ENCODE results near the gene PNP. TPM values are rescaled to one million over a fixed set of nuclear protein-coding genes. Genes with fewer than 3 reads are reported as not detected.

The PNP gene
- total and polyA plus RNA-seq, 2 donors (not counting 3 experiments of a cell fraction or from before 2014, with no cell fraction given) = 245 to 271 TPM

DNA sequence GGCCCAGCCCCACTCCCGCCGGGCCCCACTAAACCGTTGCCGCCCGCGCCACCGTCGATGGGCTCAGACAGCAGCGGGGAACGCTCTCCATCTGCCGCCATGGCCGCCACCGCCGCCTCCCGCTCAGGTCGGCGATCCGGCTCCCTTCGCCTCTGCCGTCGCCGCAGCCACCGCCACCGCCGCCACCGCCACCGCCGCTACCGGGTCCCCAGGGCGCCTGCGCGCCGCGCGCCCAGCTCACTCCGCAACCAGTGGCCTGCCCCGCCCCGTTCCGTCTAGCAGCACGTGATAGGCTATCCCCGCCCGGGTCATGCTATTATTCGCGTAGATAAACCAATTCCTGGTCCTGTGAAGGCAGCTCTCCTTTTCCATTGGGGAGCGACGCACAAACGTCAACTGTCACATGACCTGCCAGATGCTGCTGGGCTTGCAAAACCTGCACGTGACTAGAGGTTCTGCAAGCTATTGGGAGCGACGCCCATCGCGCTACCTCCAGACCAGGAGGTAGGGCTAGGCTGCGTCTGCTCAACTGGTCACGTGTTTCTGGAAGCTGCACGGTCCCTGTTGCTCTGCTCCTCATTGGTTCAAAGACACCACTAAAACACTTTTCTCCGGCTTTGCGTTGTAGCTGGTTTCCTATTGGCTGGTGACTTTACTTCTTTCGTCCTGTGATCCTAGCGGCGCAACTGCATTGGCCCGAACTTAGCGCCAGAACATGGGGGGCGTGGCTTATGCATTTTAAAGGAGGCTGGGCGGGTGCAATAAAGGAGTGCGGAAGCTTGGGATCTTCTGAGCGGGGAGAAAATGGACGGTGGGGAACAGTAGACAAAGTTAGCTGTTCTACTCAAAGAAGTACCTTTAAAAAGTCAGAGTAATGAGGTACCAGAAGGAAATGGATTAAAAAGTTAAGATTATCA is 7.7 kb upstream of the PNP start, which contains the start of gene PIP4P1:
Gene PIP4P1, minus strand, starts transcription at position 210 of the 917 bp plus-strand sequence. Its CDS starts 109 bp downstream, at position 101.
- peak within 1 kb of the TSS; percentile 43 to 78 (median 66) for H3K4me3 ChIP-seq (replicated peaks in 1 of 3; ENCODE audit: insufficient read depth in 1 of 3, low read depth in 1 of 3, low read length in 3 of 3)
- peak within 1 kb of the TSS; percentile 74 for H2AFZ ChIP-seq (ENCODE audit: low read depth, low read length)
- peaks cover 20% of the 10 kb centered on the region for H3K79me2 ChIP-seq (ENCODE audit: control insufficient read depth, insufficient read depth, low read length)
- H3K4me2 ChIP-seq (ENCODE audit: insufficient read depth, low read length) = peak within 1 kb of the TSS; percentile 84
- peak within 1 kb of the TSS; percentile 76 for H3K9ac ChIP-seq (replicated peaks; ENCODE audit: extremely low read depth, insufficient read depth, low read length)
- ChIA-PET CTCF (interaction anchor here (0.8 to 1.5 kb wide), 9 partner anchors 11 to 145 kb away, joined by 3 to 16 read pairs (median 3); partner anchors contain the start of gene PARP2), POLR2A (interaction anchor here (0.6 to 2.4 kb wide), 5 partner anchors 9 to 119 kb away, joined by 3 to 36 read pairs (median 4); partner anchors contain the start of genes PARP2, PNP and TEP1)
- dilution Hi-C loops (cut with MboI; ENCODE audit: extremely low pct_ligation_motif_present, low sequenced_read_pairs) = no loop called here
- BruUV-seq (replicated peaks) = no TSS peak
- no peaks in the 10 kb centered on the region for H3K9me1 ChIP-seq (replicated peaks; ENCODE audit: control insufficient read depth, extremely low read depth, insufficient read depth, low read length)
- FAIRE-seq (peak; percentile 100), DNase-seq (ENCODE audit: low read depth, low spot score) (peak; percentile 100)
- intact Hi-C loops (cut with micrococcal nuclease) = loop anchor here (1.0 kb wide), 3 partner anchors 8 to 223 kb away; partner anchors contain the start of genes PNP and RNASE4
- peaks cover 11 to 18% of the 10 kb centered on the region in 2 experiments for H3K36me3 ChIP-seq (ENCODE audit: control insufficient read depth in 2 of 2, extremely low read depth in 1 of 2, insufficient read depth in 2 of 2, low read length in 2 of 2)
- H3K4me1 ChIP-seq (ENCODE audit: control insufficient read depth, extremely low read depth, insufficient read depth, low read length) = peaks cover 18% of the 10 kb centered on the region
- H3K9me3 ChIP-seq (replicated peaks; ENCODE audit: control insufficient read depth, insufficient read depth, low read length) = no peaks in the 10 kb centered on the region
- TF ChIP-seq POLR2A (IDR thresholded peaks at IDR 0.05; ENCODE audit: low read depth, low read length) (peak; percentile 35), POLR2AphosphoS5 (IDR thresholded peaks at IDR 0.05; ENCODE audit: insufficient read depth, low read depth, low read length) (peak; percentile 54), JUN (IDR thresholded peaks at IDR 0.05; ENCODE audit: borderline replicate concordance, insufficient read depth, insufficient read length, low read depth) (no peak), FOS (IDR thresholded peaks at IDR 0.05; ENCODE audit: borderline replicate concordance, insufficient read depth, low read length) (no peak), GATA2 (IDR thresholded peaks at IDR 0.05; ENCODE audit: insufficient read depth, insufficient read length, low read depth, low read length) (no peak), EZH2 (IDR thresholded peaks at IDR 0.05; ENCODE audit: borderline replicate concordance, low read depth, low read length, severe bottlenecking) (peak; percentile 88), MYC (IDR thresholded peaks at IDR 0.05; ENCODE audit: low read depth, low read length) (peak; percentile 55)
- TF ChIP-seq, protein P1, sequence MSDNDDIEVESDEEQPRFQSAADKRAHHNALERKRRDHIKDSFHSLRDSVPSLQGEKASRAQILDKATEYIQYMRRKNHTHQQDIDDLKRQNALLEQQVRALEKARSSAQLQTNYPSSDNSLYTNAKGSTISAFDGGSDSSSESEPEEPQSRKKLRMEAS (IDR thresholded peaks at IDR 0.05; ENCODE audit: insufficient read depth, insufficient read length) = peak; percentile 100
- peak within 1 kb of the TSS; percentile 35 for H3K27ac ChIP-seq (ENCODE audit: insufficient read depth, low read depth, low read length)
- H4K20me1 ChIP-seq (replicated peaks; ENCODE audit: control insufficient read depth, extremely low read depth, insufficient read depth, low read length) = no peaks in the 10 kb centered on the region
- H3K27me3 ChIP-seq (ENCODE audit: control insufficient read depth in 2 of 2, insufficient read depth in 2 of 2, low read length in 2 of 2) = peaks cover 2 to 9% of the 10 kb centered on the region in 2 experiments
